HG03469 (cell line): Measurements from ENCODE around the gene EGFLAM.

Experiments used
- ATAC-seq: cut with Tn5 transposase; IDR thresholded peaks from one replicate; pipeline ENCODE4 v1.9.1; 2021; ENCODE audit warnings: mild to moderate bottlenecking, moderate library complexity, moderate number of reproducible peaks; ENCODE audit not compliant: unreplicated experiment

EGFLAM gene

DNA sequence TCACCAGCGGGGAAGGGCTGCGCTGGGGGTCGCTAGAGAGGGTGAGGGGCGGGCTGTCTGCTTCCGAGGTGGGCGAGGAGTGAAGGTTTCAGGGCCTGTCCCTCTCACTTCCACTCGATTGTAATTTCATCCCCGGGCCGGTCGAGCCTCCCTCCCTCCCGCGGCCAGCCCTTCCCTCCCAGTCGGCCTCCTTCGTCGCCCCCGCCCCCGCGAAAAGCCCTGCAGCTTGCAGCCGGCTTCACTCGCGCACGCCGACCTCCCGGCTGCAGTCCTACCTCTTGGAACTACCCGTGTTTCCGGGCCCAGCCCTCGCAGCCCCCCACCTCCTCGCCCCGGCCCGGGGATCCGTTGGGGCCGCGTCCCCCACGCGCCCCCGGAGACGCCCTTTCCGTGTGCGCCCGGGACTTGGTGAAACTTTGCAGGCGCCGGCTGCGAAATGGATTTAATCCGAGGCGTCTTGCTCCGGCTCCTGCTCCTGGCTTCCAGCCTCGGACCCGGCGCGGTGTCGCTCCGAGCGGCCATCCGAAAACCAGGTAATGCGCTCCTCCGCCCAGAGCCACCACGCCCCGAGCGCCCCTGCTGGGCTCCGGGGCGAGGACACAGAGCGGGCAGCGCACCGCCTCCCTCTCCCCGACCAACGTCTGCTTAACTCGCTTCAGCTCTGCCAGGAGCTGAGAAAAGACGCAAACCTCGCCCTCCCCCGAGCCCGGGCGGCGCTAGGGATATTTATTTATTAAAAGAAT is at the start of gene EGFLAM:
EGFLAM (plus strand) TSS at position 241 of the 743 bp plus-strand sequence; CDS start at position 437, 196 bp downstream.
- no peak for ATAC-seq

DNA sequence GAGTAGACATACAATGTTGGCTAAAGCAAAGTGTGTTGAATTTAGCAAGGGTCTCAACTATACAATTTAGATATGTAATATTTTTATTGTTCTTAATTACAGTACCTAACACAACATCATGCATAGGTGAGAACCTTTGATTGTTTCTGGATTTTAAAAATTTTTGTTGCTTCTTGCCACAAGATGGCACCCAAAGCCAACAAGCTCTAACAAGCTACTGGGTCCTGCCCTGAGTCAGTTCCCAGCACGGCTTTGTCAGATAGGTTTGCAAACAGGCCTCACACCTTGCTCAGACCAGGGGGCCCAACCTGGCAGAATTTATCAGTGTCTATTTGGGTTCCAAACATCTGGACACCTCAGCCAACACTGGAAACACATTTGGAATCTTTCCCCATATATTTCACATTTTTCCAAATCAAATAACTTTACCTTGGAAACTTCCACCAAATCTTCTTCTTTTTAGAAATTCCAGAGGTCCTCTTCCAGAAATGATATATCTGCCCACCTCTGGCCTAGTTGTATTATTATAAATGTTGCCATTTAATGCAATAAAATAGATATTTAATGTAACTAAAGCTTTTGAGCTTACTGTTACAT is 49.5 kb upstream of the EGFLAM start:
- ATAC-seq = no peak

DNA sequence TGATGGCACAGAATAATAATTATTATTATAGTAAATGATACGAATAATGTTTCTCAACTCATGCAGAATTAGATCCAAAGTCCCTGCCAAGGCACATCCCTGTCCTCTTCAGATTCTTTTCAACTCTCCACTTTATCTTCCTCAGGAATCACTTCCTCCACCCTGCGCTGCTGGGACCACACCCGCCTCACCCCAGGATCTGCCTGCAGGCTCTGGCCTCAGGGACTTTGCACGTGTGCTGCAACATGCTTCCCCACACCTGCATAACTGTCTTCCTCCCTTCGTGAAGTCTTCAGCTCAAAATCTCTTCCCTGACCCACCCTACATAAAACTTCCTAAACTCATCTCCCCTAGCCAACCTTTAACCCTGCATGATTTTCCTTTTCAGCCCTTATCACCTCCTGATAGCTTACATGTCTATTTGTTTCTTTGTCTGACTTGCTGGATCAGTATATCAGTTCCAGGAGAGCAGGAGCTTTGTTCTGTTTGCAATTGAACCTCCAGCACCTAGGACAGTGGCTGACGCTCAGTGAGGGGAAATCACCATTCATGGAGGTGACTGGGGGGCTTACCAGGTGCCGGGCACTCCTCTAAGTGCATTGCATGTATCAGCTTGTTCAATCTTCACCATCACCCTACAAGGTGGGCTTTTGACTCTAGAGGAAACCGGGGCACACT is 47.5 kb upstream of the EGFLAM start:
- no peak for ATAC-seq

DNA sequence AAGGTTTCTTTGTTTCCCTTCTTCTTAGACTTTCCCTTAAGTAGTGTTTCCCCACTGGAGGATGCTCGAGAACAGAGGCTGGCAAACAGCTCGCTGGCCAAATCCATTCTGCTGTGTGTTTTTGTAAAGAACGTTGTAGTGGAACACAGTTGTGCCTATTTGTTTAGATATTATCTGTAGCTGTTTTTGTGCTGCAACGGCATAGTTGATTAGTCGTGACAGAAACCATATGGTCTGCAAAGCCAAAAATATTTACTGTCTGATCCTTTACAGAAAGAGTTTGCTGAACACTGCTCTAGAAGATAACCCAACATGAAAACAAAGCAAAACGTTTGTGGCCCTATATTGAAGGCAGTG is 47.0 kb upstream of the EGFLAM start:
- no peak for ATAC-seq

DNA sequence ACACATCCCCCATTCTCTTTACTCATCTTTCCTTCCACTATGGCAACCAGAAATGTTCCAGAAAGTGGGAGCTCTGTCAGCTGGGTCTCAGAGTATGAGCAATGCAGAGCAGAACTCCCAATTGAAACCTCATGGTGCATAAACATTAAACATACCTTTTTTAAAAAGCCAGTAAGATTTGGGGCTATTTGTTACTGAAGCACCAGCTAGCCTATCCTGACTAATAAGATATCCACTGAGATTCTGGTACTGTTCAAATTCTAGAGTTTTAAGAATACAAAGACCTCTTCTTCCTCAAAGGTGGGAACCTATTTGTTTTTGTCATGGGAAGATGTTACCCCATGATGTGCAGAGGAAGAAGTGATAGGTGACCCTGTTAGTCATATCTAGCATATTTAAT is 46.1 kb upstream of the EGFLAM start:
- ATAC-seq = no peak

DNA sequence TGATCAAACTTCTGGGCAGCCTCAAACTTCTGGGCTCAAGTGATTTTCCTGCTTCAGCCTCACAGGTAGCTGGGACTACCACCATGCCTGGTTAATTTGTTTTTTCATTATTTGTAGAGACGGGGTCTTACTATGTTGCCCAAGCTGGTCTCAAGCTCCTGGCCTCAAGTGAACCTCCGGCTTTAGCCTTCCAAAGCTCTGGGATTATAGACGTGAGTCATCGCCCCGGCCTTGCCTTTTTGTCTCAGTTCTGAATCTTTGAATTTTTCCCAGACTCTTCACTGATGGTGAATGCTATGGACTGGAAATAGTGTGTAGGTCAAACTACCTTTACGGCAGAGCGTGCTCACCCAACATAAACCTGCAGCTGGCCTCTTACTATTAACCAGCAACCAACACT is 32.3 kb upstream of the EGFLAM start:
- ATAC-seq = no peak

DNA sequence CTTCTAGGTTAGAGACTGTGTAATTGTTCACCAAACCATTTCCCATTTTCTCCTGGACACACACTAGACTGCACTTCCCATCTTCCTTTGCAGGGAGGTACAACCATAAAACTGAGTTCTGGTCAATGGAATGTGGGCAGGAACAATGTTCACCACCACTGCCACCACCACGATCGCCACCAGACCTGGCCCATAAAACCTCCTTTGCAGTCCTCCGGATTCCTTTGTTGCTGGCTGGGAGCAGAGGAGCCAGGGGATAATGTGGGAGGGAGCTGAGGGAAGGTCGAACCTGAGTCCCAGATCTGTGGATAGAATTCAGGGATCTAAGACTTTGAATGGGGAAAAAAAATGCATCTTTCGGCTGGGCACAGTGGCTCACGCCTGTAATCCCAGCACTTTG is 29.4 kb upstream of the EGFLAM start:
- no peak for ATAC-seq

DNA sequence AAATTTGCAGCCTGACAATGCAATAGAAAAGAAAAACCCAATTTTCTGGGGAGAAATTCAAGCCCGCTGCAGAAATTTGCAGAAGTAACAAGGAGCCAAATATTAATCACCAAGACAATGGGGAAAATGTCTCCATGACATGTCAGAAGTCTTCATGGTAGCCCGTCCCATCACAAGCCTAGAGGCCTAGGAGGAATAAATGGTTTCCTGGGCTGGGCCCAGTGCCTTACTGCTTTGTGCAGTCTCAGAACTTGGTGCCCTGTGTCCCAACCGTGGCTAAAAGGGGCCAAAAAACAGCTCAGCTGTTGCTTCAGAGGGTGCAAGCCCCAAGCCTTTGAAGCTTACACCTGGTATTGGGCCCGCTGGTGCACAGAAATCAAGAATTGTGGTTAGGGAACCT is 23.6 kb upstream of the EGFLAM start:
- ATAC-seq = no peak

DNA sequence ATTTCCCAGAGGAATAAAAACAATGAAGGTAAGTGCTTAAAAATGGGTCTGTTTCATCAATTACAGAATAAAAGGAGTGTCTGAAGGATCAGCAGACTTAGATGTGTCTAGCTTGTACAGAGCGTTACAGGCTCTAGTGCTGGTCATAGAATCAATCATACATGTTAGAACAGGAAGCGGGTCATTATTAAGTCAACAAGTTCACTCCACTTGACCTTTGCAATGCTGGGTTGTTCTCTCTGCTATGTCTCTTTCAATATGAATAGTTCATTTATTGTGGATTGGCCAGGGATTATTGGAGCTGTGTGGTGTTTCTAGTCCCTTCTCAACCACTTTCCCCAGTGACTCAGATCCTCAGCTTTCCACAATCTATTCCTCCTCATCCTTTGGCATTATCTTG is 20.7 kb upstream of the EGFLAM start:
- no peak for ATAC-seq

DNA sequence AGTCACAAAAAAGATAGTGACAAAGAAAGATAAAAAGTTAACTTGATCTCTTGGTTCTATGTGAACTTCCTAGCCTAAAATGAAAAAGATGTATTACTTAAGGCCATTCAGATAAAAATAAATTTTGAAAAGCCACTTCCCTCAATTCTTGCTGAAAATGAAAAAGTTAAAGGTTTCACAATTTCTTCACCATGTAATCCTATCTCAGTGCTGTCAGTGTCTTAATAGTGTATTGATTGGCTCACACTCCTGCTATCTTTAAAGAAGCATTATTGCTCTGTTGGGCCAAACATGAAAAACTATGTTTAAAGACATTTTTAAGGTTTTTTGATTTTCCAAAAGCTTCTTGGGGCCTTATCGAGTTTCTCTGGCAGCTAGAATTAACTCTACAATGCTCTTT is 18.1 kb upstream of the EGFLAM start:
- no peak for ATAC-seq

DNA sequence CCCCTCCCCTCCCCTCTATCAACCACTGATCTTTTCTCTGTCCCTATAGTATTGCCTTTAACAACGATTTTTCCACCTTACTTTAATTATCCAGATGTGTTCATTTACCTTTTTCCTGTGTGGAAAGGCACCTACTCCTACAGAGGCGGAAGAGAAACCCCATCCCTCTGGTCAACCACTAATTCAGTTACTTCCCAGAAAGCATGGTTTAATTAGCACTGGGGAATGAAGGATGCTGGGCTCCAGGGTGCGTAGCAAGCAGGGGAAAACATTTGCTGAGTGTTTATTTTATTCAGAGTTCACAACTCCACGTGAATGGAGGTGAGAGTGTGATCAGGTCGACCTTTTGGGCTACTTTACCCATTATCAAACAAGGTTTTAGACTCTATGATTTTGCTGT is 16.7 kb upstream of the EGFLAM start:
- no peak for ATAC-seq

DNA sequence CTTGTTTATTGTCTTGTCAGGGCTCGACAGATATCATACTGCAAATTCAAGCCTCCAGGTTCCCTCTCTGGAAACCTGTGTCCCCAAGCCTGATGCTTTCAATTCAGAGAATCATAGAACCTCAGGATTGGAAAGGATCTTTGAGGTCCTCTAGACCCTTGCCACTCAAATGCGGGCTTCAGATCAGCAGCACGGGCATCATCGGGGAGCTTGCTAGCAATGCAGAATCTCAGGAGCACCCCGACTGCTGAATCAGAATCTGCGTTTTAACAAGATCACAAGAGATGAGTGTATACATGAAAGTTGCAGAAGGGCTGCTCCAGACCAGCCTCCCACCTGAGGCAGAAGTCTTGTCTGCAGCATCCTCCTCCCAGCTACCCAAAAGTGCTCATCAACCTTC is 13.1 kb upstream of the EGFLAM start:
- no peak for ATAC-seq

DNA sequence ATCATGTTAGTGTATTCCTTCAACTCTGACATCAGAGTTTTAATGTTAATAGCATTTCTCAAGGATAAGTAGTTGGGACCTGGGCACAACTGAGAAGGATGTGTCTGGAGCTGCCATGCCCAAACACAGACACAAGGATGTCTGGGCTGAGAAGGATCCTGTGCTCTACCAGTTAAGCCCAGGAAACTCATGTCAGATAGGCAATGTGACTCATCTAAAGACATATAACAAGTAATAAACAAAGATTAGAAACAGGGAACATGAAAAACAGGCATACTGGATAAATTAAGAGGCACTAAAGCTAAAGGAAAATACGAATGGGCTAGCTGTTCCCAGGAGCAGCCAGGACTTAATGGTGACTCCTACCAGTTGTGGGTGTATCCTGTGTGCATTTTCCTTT is 9.1 kb upstream of the EGFLAM start:
- no peak for ATAC-seq

DNA sequence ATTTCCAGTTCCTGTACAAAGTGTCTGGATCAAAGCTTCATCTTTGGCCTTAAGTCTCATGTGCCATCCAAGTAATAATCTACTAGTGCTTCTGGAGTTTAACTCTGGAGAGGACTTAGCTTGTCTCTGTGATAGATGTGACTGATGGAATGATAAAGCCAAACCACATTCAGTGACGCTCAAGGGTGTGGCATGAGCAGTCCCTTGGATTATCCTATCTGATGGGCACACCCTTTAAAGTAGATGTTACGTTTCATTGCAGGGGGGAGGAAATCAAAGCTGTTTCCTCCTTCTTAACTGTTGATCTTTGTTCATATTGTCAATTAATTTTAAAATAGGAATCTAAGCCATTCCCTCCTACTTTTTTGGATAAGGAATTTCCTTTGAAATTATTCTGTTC is 8.5 kb upstream of the EGFLAM start:
- no peak for ATAC-seq

DNA sequence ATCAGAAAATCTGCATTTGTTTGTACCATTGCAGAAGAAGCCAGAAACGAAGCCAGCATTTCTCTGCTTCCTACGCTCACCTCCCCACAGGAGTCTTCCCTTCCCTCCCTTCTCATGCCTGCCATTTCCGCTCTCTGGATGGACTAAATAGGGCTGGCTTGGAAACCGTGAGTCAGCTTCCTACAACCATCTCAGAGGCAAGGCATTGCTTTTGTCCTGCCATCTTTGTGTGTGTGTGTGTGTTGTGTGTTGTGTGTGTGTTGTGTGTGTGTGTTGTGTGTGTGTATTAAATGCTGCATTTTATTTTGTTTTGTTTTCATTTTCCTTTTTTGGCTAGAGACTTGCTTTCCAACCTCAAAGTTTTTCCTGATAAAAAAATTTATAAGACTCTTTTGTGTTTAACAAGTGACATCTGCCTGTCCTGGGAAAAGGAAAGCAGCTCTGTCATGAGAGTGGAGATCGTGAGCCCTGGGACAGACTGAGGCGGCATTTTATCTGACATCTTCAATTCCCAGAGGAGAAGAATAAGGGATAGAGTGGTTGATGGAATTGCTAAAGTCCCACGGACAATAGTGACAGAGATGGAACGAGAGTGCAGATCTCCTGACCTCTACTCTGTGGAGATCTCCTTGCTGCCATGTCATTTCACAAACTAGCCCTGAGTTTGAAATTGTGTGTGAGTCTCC is 7.5 kb upstream of the EGFLAM start:
- no peak for ATAC-seq

DNA sequence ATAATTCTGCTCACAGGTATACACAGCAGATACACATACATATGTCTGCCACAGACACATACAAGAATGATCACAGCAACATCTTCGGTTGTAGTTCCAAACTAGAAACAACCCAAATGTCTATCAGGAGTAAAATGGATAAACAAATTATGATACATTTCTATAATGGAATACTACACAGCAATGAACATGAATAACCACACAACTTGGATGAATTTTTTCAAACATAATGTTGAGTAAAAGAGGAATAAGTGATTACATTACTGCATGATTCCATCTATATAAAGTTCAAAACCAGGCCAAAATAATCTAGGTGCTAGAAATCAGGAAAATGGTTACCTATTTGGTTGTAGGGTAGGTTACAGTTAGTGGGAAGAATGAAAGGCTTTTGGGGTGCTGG is 4.6 kb upstream of the EGFLAM start:
- ATAC-seq = no peak

DNA sequence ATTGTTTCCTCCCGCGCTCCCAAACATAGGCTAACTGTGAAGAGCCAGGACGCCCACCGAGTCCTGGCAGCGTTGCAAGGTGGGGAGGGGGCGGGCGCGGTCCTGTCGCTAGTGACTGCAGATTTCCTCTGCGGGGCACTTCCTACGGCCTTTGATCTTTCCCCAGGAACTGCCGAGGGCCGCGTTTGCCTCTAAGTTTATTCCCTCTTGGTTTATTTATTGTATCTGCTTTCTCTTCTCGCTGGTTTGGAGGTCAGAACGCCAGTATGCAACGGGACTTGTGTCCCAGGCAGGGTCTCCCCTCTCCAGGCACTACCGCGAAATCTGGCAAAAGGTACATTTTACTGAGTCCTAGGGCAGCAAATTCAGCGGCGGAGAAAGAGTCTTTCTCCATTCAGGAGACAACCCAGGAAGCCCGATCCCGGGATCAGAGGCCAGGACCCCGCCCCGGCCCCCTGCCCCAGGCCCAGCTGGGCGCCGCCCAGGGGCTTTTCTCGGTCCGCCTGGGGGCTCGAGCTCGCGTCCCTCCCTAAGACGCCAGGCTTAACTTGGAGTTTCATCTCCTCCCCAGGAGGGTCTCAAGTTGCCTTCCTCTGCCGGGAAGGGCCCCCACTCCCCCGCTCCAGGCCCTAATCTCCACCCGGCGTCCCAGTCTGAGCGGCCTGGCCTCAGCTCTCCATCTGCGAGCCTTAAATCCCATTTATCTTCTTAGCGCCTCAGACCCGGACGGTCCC is 884 bp upstream of the EGFLAM start:
- ATAC-seq = no peak

DNA sequence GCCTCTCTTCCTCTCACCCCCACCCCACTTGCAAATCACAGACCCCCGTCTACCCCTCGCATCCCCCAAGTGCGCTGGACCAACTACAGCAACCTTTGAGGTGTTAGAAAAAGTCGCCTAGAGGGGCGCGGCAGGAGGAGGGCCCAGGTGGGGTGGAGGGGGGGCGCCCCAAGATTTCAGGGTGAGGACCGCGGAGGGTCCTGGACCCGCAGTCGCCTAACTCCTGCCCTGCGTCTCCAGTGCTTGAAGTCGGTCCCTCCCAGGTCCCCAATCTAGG is 379 bp upstream of the EGFLAM start:
- ATAC-seq = no peak

DNA sequence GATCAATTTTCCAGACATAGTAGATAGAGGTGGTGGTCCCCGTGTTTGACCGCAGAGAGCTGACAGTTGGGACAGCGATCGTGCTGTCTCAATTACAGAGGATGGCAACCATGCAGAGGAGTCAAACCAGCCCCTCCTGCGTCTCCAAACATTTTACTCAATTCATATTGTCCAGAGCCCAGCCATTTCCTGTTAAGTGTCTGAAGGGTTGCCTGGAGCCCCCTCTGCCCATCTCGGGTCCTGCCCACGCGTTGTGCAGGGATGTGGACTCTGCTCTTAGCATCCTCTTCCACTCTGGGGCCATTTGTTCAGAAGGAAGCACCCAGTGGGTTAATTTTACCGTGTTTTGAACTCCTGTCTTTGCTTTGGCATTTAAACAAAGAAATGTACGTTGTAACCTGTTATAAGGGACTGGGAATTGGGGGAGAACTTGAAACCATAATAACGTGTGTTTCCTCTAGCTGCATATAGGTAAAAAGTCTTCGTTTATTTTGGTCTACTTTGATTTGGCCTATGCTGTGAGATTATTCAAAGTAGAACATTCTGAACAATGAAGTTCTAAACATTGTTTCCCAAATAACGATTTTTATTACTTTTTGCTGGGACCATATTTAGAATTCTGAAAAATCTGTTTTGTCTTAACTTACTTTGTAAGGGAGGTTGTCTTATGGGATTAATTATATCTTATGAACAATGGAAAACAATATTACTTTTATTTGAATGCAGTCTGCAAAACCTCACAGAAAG is 876 bp downstream of the EGFLAM start:
- no peak for ATAC-seq

DNA sequence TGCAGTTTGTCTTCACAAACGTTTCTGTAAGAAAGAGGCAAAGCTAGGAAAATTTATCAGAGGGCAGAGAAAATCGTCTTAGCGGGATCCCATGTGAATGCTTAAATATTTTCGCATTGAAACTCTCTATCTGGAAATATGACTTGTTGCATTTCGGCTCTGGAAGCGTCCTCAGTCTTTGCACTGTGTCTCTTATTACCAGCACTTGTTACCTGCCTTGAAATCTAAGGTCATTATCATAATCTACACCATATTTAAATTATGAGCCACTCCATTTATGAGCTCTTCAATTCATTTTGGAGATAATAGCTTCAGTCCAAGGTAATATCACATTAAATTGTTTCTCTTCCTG is 1.4 kb downstream of the EGFLAM start:
- no peak for ATAC-seq

DNA sequence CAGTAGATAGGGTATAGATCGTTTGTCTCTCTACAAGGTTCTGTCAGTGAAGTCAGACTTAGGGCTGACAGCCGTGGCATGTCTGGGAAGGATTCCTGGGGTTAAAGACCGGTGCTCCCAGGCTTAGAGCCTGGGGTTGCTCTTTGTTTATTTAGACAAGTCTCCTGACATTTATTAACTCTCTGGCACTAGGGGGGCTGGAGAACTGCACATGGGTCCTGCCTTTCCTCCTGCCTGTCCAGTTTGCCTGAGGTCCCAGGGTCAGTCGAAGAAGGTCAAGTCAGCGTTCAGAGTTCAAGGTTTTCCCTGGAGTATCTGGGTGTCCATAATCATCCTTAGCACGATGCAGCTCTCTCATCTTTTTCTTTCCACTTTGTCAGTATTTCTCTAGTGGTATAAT is 5.6 kb downstream of the EGFLAM start:
- ATAC-seq = no peak
